Measurements from ENCODE around the gene MYL9. TPM values are rescaled to one million over a fixed set of nuclear protein-coding genes. Genes with fewer than 3 reads are reported as not detected.

MYL9 gene
- total and polyA plus RNA-seq, 2 donors (not counting 3 experiments of a cell fraction or from before 2014, with no cell fraction given), result 41.7 to 116 TPM

GRCh38 chr20:36493801-36494114 is 47.6 kb upstream of the MYL9 start:
- no peak overlapping the region for H3K4me2 ChIP-seq (ENCODE audit: insufficient read depth, low read length)
- POLR2A ChIA-PET, result no interaction called here
- TF ChIP-seq CTCF (IDR thresholded peaks at IDR 0.05; ENCODE audit: extremely low read depth in 1 of 2, insufficient read depth in 1 of 2, low read depth in 1 of 2, low read length in 2 of 2) (no peak), POLR2A (IDR thresholded peaks at IDR 0.05; ENCODE audit: low read depth, low read length) (no peak), POLR2AphosphoS5 (IDR thresholded peaks at IDR 0.05; ENCODE audit: insufficient read depth, low read depth, low read length) (no peak), MAX (IDR thresholded peaks at IDR 0.05; ENCODE audit: insufficient read depth, insufficient read length) (no peak), JUN (IDR thresholded peaks at IDR 0.05; ENCODE audit: borderline replicate concordance, insufficient read depth, insufficient read length, low read depth) (no peak), EZH2 (IDR thresholded peaks at IDR 0.05; ENCODE audit: borderline replicate concordance, low read depth, low read length, severe bottlenecking) (no peak), GATA2 (IDR thresholded peaks at IDR 0.05; ENCODE audit: insufficient read depth, insufficient read length, low read depth, low read length) (no peak), MYC (IDR thresholded peaks at IDR 0.05; ENCODE audit: low read depth, low read length) (no peak), FOS (IDR thresholded peaks at IDR 0.05; ENCODE audit: borderline replicate concordance, insufficient read depth, low read length) (no peak)
- H3K4me1 ChIP-seq (ENCODE audit: control insufficient read depth, extremely low read depth, insufficient read depth, low read length), result peaks cover 19% of the 10 kb centered on the region
- FAIRE-seq, result no peak
- BruUV-seq (replicated peaks), result no TSS peak
- no peak overlapping the region for H2AFZ ChIP-seq (ENCODE audit: low read depth, low read length)
- H3K9ac ChIP-seq (replicated peaks; ENCODE audit: extremely low read depth, insufficient read depth, low read length), result no peak overlapping the region
- intact Hi-C loops (cut with micrococcal nuclease), result loop anchor here (2.0 kb wide), 1 partner anchor 27 kb away; no protein-coding TSS in a partner anchor
- no peak overlapping the region for H3K4me3 ChIP-seq (replicated peaks in 1 of 3; ENCODE audit: insufficient read depth in 1 of 3, low read depth in 1 of 3, low read length in 3 of 3)
- DNase-seq (ENCODE audit: low read depth, low spot score), result no peak
- CTCF ChIA-PET, result interaction anchor here (0.8 to 3.3 kb wide), 5 partner anchors 16 to 291 kb away, joined by 3 to 11 read pairs (median 4); no protein-coding TSS in a partner anchor
- no peaks in the 10 kb centered on the region for H3K27me3 ChIP-seq (ENCODE audit: control insufficient read depth in 2 of 2, insufficient read depth in 2 of 2, low read length in 2 of 2)
- dilution Hi-C loops (cut with MboI; ENCODE audit: extremely low pct_ligation_motif_present, low sequenced_read_pairs), result no loop called here
- peaks cover 3% of the 10 kb centered on the region for H4K20me1 ChIP-seq (replicated peaks; ENCODE audit: control insufficient read depth, extremely low read depth, insufficient read depth, low read length)
- H3K79me2 ChIP-seq (ENCODE audit: control insufficient read depth, insufficient read depth, low read length), result peaks cover 62% of the 10 kb centered on the region
- H3K36me3 ChIP-seq (ENCODE audit: control insufficient read depth in 2 of 2, extremely low read depth in 1 of 2, insufficient read depth in 2 of 2, low read length in 2 of 2), result peaks cover 11 to 34% of the 10 kb centered on the region in 2 experiments
- H3K27ac ChIP-seq (ENCODE audit: insufficient read depth, low read depth, low read length), result no peak overlapping the region
- H3K9me1 ChIP-seq (replicated peaks; ENCODE audit: control insufficient read depth, extremely low read depth, insufficient read depth, low read length), result no peaks in the 10 kb centered on the region
- H3K9me3 ChIP-seq (replicated peaks; ENCODE audit: control insufficient read depth, insufficient read depth, low read length), result no peaks in the 10 kb centered on the region
